ENCODE results near the gene TRIO. TPM values are rescaled to one million over a fixed set of nuclear protein-coding genes. Genes with fewer than 3 reads are reported as not detected.

Gene TRIO
- total RNA-seq, 1 donor from 2014 or later = 170 TPM

GRCh38 chr5:14302330-14302729, 159.2 kb downstream of the TRIO start:
- no peak for DNase-seq (ENCODE audit: low read depth)
- no peak for TF ChIP-seq CTCF (conservative IDR thresholded peaks at IDR 0.05; ENCODE audit: low read depth, low read length)
- H3K4me3 ChIP-seq (ENCODE audit: low read depth, low read length) = no peak overlapping the region

GRCh38 chr5:14305045-14305444, 161.9 kb downstream of the TRIO start:
- H3K4me3 ChIP-seq (ENCODE audit: low read depth, low read length) = no peak overlapping the region
- TF ChIP-seq CTCF (conservative IDR thresholded peaks at IDR 0.05; ENCODE audit: low read depth, low read length) = no peak
- DNase-seq (ENCODE audit: low read depth) = peak; percentile 47

GRCh38 chr5:14306329-14306815, 163.2 kb downstream of the TRIO start:
- H3K4me3 ChIP-seq (ENCODE audit: low read depth, low read length) = no peak overlapping the region
- TF ChIP-seq CTCF (conservative IDR thresholded peaks at IDR 0.05; ENCODE audit: low read depth, low read length) = no peak
- DNase-seq (ENCODE audit: low read depth) = no peak

GRCh38 chr5:14308384-14309154, 165.4 kb downstream of the TRIO start:
- DNase-seq (ENCODE audit: low read depth) = no peak
- TF ChIP-seq CTCF (conservative IDR thresholded peaks at IDR 0.05; ENCODE audit: low read depth, low read length) = no peak

GRCh38 chr5:14309199-14309598, 166.1 kb downstream of the TRIO start:
- DNase-seq (ENCODE audit: low read depth) = no peak
- TF ChIP-seq CTCF (conservative IDR thresholded peaks at IDR 0.05; ENCODE audit: low read depth, low read length) = no peak
- H3K4me3 ChIP-seq (ENCODE audit: low read depth, low read length) = no peak overlapping the region

More at GRCh38 chr5:14308384-14309154, 165.4 kb downstream of the TRIO start:
- H3K4me3 ChIP-seq (ENCODE audit: low read depth, low read length) = no peak overlapping the region

GRCh38 chr5:14309878-14310531, 166.9 kb downstream of the TRIO start:
- no peak for TF ChIP-seq CTCF (conservative IDR thresholded peaks at IDR 0.05; ENCODE audit: low read depth, low read length)
- no peak overlapping the region for H3K4me3 ChIP-seq (ENCODE audit: low read depth, low read length)
- DNase-seq (ENCODE audit: low read depth) = no peak
